Hematopoietic multipotent progenitor cell treated with erythropoietin and hydrocortisone succinate and interleukin-3 and kit ligand, for 6 days (in vitro differentiated cells): ENCODE data around the gene LDLRAD4.
"Not testable (repeated sequence)": the region's sequence is repeated elsewhere in the genome, so short reads cannot be mapped to it uniquely, and the experiment has no call there.

Experiments
- DNase-seq: peaks from one replicate; pipeline ENCODE4 v3.0.0-alpha.2; 2015

LDLRAD4 gene

GRCh38 chr18:13313006-13313686 is 94.6 kb downstream of the LDLRAD4 start:
- peak; percentile 77 for DNase-seq

DNA sequence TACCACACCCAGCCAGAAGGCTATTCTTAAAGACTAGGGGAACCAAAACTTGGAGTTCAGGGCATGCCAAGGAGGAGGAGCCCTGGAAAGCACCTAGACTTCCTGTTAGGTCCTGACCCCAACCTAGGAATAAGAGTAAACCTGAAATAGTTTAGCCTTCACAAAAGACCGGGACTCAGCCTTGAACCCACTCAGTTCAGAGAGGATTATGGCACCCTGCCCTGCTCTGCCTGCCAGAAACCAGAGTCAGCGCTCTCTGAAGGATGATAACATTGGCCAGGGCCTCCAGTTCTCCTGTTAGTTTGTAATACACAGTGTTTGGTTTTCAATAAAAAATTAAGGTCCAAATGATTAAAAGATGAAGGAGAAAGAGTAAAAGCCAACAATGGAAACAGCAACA is 96.4 kb downstream of the LDLRAD4 start:
- no peak for DNase-seq

DNA sequence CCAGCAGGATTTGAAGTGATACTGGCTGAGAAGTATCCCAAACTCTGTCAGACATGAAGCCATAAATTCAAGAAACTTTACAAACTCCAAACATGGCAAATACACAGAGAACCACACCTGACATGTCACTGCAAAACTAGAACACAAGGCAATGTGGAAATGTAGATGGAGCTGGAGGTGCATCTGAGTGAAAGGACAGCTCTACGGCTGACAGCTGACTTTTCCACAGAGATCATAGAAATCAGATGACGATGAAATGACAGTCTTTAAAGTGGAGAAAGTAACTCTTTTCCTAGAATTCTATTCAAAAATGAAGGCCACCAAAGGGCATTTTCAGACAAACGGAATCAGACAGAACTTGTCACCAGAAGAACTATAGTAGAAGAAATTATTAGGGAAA is 97.5 kb downstream of the LDLRAD4 start:
- DNase-seq, result peak; percentile 58

DNA sequence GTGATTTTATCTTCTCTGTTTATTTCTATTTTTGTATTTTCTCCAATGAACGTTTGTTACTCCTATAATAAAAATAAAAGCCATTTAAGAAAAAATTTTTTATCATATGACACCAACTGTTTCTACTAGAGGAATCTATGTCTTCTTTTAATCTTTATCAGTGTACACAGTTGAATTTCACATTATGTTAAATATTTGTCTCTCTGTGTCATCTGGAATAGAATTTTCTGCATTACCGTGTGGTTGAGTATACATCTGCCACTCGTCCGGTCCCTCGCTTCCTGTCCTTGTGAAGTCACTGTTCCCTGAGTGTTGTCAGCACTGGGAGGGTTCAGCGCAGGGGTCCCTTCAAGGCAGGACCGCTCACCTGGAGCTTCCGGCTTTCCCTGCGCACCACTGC is 99.2 kb downstream of the LDLRAD4 start:
- peak; percentile 50 for DNase-seq

- no peak for DNase-seq
These were observed 100.4 kb downstream of the LDLRAD4 start for GRCh38 chr18:13318731-13319501.

DNA sequence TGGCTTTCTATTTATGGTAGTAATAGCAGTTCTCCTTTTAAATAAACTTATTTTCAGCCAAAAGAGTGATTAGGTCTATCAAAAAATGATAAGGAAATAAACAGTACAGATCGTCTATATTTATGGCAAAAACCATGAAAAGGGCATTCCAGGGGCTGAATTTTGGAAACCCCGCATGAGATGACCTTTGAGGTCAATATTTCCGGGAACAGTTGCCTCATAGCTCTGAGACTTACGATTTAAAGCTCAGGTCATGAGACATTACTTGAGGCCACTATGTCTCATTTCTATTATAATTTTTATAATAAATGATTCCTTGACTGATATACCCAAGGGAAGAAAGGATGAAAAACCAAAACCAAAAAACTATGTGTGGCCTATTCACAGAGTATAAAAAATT is 101.1 kb downstream of the LDLRAD4 start:
- DNase-seq, result no peak

DNA sequence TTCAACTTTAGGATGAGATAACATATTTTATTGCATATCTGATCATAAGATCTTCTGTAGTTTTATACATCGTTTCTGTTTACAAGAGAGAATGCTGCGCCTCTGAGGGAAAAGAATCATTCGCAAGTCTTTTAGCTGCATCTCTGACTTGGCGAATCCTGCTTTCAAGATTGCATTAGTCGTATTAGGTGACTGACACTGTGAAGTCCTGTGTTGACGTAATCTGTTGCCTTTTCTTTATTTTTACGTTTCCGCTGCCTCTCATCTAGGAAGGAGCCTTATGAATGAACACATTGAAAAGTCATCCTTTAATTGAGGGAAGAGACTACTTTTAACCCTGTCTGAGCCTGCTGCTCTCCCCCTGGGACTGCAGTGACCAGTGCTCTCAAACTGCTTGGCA is 101.5 kb downstream of the LDLRAD4 start:
- no peak for DNase-seq

GRCh38 chr18:13320891-13321425 is 102.4 kb downstream of the LDLRAD4 start:
- DNase-seq, result no peak

GRCh38 chr18:13321923-13322322 is 103.4 kb downstream of the LDLRAD4 start:
- no peak for DNase-seq

DNA sequence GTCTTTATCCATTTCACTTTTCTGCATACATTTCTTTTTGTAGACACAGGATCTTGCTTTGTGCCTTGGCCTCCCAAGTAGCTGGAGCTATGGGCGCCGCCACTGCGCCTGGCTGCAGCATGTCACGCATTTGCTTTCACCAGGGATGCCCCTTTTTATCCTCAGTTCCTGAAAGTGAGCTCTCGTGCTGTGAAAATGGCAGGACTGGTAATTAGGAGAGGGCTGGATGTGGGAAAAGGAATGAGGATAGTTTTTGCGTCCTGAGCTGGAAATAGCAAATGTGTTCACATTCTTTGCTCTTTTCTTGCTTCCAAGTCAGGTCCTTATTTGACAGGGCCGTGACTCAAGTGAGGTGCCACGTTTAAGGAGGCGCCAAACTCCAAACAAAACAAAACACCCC is 104.6 kb downstream of the LDLRAD4 start:
- no peak for DNase-seq

- no peak for DNase-seq
These were observed 106.3 kb downstream of the LDLRAD4 start for GRCh38 chr18:13324880-13325279.

- no peak for DNase-seq
These were observed 109.7 kb downstream of the LDLRAD4 start for GRCh38 chr18:13328213-13328612.

DNA sequence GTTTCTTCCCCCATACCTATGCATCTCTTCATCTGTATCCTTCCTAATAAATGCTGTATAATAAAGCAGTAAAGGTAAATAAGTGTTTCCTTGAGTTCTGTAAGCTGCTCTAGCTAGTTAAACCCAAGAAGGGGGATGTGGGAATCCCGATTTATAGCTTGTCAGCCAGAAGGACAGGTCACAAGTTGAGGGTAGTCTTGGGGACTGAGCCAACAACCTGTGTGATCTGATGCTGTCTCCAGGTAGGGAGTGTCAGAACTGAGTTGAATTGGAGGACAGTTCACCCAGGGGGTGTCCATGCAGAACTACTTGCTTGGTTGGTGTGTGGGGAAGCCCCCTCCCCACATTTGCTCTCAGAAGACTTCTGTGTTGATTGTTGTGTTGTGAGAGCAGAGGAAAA is 112.4 kb downstream of the LDLRAD4 start:
- no peak for DNase-seq

- no peak for DNase-seq
These were observed 113.3 kb downstream of the LDLRAD4 start for GRCh38 chr18:13331846-13332245.

DNA sequence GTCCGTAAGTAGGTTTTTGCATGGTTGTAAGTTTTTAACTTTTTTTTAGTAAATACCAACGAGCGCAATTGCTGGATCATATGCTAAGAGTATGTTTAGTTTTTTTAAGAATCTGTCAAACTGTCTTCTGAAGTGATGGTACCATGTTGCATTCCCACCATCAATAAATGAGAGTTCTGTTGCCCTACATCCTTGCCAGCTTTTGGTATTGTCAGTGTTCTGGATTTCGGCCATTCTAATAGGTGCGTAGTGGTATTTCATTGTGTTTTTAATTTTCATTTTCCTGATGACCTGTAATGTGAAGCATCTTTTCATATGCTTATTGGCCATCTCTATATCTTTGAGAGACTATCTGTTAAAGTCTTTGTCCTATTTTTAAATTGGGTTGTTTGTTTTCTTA is 114.3 kb downstream of the LDLRAD4 start:
- no peak for DNase-seq

- DNase-seq, result no peak
These were observed 117.3 kb downstream of the LDLRAD4 start for GRCh38 chr18:13335903-13336302.

GRCh38 chr18:13336841-13337240 is 118.3 kb downstream of the LDLRAD4 start:
- no peak for DNase-seq

DNA sequence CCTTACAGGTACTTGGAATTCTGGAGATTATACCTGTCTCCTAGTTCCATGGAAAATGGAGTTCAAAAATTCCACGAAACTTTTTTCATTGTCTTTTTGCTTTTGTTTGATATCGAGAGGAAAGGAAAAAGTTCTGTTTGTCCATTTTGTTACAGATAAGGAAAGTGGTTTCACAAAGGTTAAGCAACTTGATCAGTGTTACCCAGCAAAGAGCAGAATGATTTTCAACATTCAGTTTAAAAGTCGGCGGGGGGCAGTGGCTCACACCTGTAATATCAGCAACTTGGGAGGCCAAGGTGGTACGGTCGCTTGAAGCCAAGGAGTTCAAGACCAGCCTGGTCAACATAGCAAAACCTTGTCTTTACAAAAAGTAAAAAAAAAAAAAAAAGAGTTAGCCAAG is 118.8 kb downstream of the LDLRAD4 start:
- no peak for DNase-seq

DNA sequence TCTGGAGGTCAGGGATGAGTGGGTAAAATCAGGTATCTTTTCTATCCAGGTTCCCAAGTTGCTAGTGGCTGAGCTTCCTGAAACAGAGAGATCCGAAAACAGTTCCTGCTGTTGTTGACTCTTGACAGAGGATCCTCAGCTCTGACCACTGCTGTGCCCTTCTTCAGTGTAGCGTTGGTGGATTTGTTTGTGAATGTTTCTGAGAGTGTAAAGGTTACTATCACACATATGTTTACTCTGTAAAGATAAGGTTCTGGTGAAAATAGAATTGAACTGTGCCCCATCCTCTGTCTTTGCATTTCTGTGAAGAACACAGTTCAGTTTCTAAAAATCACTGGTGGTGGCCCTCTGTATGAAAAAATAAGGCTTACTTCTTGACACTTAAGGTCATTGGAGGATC is 119.8 kb downstream of the LDLRAD4 start:
- no peak for DNase-seq

DNA sequence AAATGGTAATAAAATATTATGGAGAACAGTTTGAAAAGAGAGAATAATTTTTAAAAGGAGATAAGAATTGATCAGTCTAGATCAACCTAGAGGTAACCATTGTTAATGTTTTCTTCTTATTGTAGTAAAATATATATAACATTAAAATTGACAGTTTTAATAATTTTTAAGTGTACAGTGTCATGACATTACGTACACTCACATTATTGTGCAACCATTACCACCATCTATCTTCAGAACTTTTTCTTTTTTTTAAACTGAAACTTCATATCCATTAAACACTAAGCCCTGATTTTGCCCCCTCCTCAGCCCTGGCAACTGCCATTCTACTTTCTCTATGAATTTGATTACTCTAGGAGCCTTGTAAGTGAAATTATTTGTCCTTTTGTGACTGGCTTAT is 121.1 kb downstream of the LDLRAD4 start:
- no peak for DNase-seq

DNA sequence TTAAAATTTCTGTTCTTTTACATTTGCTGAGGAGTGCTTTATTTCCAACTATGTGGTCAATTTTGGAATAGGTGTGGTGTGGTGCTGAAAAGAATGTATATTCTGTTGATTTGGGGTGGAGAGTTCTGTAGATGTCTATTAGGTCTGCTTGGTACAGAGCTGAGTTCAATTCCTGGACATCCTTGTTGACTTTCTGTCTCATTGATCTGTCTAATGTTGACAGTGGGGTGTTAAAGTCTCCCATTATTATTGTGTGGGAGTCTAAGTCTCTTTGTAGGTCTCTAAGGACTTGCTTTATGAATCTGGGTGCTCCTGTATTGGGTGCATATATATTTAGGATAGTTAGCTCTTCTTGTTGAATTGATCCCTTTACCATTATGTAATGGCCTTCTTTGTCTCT is 127.9 kb downstream of the LDLRAD4 start:
- not testable (repeated sequence) for DNase-seq

GRCh38 chr18:13353084-13353823 is 134.7 kb downstream of the LDLRAD4 start:
- DNase-seq, result peak; percentile 64

DNA sequence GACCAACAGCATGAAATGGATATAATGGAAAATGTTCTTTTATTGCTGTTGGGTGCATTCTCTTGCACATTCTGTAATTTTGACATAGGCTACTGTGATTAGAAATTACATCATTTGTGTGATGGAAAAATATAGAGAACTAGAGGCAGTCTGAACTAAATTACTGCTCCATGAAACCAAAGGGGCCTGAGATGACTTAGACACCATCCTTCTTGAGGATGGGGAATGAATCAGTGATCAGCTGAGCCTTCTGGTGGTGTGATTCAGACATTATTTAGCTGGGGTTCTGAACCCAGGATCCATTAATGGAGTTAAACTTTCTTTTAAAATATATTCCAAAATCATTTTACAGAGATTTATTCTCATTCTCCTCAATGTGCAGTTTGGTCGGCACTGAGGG is 135.8 kb downstream of the LDLRAD4 start:
- no peak for DNase-seq

GRCh38 chr18:13356032-13356431 is 137.5 kb downstream of the LDLRAD4 start:
- DNase-seq, result no peak
